ENCODE data around the gene HORMAD2.

DNA sequence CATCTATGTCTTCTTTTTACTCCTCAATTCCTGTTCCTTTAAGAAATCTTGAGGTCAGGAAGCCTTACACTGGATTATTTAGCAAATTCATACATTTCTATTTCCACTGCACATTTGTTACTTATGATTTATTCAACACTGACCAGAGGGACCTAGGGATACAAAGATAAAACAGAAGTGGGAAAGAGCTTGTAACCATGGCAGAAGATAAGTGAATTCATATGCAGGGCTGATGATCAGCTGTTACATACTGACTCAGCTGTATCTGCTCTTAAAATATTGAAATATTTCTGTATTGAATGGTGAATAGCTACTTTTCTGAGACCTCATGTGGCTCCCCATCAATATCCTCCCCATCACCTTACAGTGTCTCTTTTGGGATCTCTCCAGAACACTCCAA lies 25.2 kb downstream of the HORMAD2 start:
- TF ChIP-seq EP300 (IDR thresholded peaks at IDR 0.05), result no peak
- TF ChIP-seq, protein P1, sequence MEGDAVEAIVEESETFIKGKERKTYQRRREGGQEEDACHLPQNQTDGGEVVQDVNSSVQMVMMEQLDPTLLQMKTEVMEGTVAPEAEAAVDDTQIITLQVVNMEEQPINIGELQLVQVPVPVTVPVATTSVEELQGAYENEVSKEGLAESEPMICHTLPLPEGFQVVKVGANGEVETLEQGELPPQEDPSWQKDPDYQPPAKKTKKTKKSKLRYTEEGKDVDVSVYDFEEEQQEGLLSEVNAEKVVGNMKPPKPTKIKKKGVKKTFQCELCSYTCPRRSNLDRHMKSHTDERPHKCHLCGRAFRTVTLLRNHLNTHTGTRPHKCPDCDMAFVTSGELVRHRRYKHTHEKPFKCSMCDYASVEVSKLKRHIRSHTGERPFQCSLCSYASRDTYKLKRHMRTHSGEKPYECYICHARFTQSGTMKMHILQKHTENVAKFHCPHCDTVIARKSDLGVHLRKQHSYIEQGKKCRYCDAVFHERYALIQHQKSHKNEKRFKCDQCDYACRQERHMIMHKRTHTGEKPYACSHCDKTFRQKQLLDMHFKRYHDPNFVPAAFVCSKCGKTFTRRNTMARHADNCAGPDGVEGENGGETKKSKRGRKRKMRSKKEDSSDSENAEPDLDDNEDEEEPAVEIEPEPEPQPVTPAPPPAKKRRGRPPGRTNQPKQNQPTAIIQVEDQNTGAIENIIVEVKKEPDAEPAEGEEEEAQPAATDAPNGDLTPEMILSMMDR (IDR thresholded peaks at IDR 0.05), result no peak
- no peak for TF ChIP-seq POLR2A (IDR thresholded peaks at IDR 0.05)
- no peak for TF ChIP-seq POLR2AphosphoS5 (IDR thresholded peaks at IDR 0.05)
